GM18517 (cell line): Measurements from ENCODE around the gene DKC1.

Experiments used
- ATAC-seq: cut with Tn5 transposase; IDR thresholded peaks from one replicate; pipeline ENCODE4 v1.9.1; 2021; ENCODE audit warnings: mild to moderate bottlenecking, moderate library complexity; ENCODE audit not compliant: unreplicated experiment

DKC1 gene

DNA sequence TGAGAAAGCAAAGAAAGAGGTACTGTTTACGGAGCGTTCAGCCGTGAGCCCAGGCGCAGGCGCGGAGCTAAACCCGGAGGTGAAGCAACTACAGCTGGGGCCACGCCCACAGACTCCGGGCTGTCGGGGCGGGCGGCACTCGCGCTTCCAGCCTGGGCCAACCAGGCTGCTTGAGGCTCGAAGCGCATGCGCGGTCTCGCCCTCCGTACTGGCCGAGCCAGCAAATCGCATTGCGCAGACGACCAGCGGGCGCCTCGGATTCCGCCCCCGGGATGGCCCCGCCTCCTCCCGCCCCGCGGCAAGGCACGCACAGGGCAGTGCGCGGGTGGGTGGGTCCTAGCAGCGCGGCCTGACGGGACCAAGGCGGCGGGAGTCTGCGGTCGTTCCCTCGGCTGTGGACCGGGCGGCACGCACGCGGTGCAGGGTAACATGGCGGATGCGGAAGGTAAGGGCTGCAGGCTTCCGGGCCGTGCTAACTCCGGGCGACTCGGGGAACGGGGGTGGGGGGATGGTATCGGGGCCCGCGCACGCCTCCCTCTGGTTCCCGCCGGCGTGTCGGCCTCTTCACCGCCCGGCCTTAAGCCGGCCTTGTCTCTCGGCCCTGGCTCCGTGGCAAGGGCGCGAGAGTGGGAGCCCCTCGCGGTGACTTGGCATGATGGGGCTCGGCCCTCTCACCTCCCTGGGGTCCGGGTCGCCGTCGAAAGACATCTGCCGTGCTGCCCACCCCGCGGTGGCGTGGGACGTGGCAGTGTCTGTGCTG lies at the start of gene DKC1:
TSS of gene DKC1 (plus strand) at position 328 of the 760 bp plus-strand sequence. CDS start at position 430, 102 bp downstream.
- ATAC-seq, result peak; percentile 88

- ATAC-seq, result no peak
These were observed 47.7 kb upstream of the DKC1 start for GRCh38 chrX:154714925-154715324.

- no peak for ATAC-seq
These were observed 46.8 kb upstream of the DKC1 start for GRCh38 chrX:154715825-154716224.

GRCh38 chrX:154717824-154718223 lies 44.8 kb upstream of the DKC1 start:
- no peak for ATAC-seq

GRCh38 chrX:154718616-154719015 lies 44.0 kb upstream of the DKC1 start:
- ATAC-seq, result no peak

- no peak for ATAC-seq
These were observed 43.5 kb upstream of the DKC1 start for GRCh38 chrX:154719132-154719675.

DNA sequence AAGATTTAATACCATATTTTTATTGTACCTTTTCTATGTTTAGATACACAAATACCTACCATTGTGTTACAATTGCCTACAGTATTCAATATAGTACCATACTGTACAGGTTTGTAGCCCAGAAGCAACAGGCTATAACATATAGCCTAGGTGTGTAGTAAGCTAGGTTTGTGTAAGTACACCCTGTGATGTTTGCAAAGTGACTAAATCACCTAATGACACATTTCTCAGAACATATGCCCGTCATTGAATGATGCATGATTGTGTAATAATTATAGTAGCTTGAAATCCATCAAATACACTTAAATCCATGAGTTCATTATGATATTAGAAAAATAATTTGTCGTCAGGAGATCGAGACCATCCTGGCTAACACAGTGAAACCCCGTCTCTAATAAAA lies 42.6 kb upstream of the DKC1 start:
- no peak for ATAC-seq

DNA sequence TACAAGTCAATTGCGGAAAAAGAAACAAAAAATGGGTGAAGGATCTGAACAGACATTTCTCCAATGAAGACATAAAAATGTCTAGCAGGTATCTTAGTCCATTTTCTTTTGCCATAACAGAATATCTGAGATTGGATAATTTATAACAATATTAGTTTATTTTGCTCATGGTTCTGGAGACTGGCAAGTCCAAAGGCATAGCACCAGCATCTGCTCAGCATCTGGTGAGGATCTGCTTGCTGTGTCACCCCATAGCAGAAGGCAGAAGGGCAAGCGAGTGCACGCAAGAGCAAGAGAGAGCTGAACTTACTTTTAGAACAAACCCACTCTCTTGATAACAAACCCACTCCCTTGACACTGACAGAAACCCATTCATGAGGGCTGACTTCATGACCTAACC lies 41.5 kb upstream of the DKC1 start:
- no peak for ATAC-seq

- ATAC-seq, result no peak
These were observed 37.5 kb upstream of the DKC1 start for GRCh38 chrX:154724993-154725756.

- ATAC-seq, result no peak
These were observed 35.2 kb upstream of the DKC1 start for GRCh38 chrX:154727418-154727817.

- no peak for ATAC-seq
These were observed 34.8 kb upstream of the DKC1 start for GRCh38 chrX:154727871-154728270.

- no peak for ATAC-seq
These were observed 34.1 kb upstream of the DKC1 start for GRCh38 chrX:154728431-154729190.

- ATAC-seq, result no peak
These were observed 33.2 kb upstream of the DKC1 start for GRCh38 chrX:154729439-154729838.

GRCh38 chrX:154730253-154730891 lies 32.3 kb upstream of the DKC1 start:
- no peak for ATAC-seq

GRCh38 chrX:154731184-154731583 lies 31.5 kb upstream of the DKC1 start:
- no peak for ATAC-seq

- ATAC-seq, result no peak
These were observed 30.8 kb upstream of the DKC1 start for GRCh38 chrX:154731881-154732280.

GRCh38 chrX:154732421-154733065 lies 30.1 kb upstream of the DKC1 start:
- no peak for ATAC-seq

- no peak for ATAC-seq
These were observed 29.6 kb upstream of the DKC1 start for GRCh38 chrX:154733066-154733425.

- ATAC-seq, result no peak
These were observed 28.4 kb upstream of the DKC1 start for GRCh38 chrX:154734061-154734781.
